Measurements from ENCODE around the gene ZCRB1. TPM values are rescaled to one million over a fixed set of nuclear protein-coding genes. Genes with fewer than 3 reads are reported as not detected.
"Not testable (repeated sequence)": the region's sequence is repeated elsewhere in the genome, so short reads cannot be mapped to it uniquely, and the experiment has no call there.

Gene ZCRB1
- total RNA-seq, 2 donors from 2014 or later = 32.2 to 80.8 TPM

GRCh38 chr12:42360747-42361403 lies 35.0 kb upstream of the ZCRB1 start:
- no peak for ATAC-seq
- Histone ChIP-seq H3K36me3 (replicated peaks in 1 of 2; ENCODE audit: insufficient read depth in 1 of 2, low read depth in 2 of 2) (no peaks in the 10 kb centered on the region), H3K4me1 (no peaks in the 10 kb centered on the region), H3K27ac (no peak overlapping the region), H3K4me3 (no peak overlapping the region), H3K27me3 (no peaks in the 10 kb centered on the region), H3K9me3 (no peaks in the 10 kb centered on the region)
- 89 to 97% methylated on average over 6 of the region's 6 CpGs for WGBS, 2 donors
- TF ChIP-seq CTCF (IDR thresholded peaks at IDR 0.05) (no peak), POLR2A (IDR thresholded peaks at IDR 0.05) (no peak)
- DNase-seq = no peak
- intact Hi-C loops (cut with DNase I) = no loop called here

DNA sequence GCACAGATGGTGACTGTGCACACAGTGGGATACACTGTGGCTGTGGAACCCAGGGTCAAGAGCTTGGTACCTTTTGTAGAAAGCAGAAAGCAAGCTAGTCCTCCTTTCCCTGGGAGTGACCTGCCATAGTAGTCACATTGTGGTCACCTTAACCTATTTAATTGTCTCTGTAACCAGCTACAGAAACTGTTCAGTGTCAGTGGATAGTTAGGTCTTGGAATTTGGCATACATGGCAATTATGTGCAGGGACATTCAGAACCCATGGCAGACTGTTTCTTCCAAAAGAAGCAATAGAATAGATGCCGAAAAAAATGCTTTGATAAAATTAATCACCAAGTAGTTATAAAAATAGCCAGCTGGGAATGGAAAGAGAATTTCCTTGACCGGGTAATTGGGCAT lies 30.4 kb upstream of the ZCRB1 start:
- H3K9me3 ChIP-seq = no peaks in the 10 kb centered on the region
- WGBS, 2 donors = 77 to 78% methylated on average over 2 of the region's 2 CpGs
- no peak for ATAC-seq
- TF ChIP-seq POLR2A (IDR thresholded peaks at IDR 0.05) (no peak), CTCF (IDR thresholded peaks at IDR 0.05) (no peak)
- H3K27ac ChIP-seq = no peak overlapping the region
- H3K4me1 ChIP-seq = no peaks in the 10 kb centered on the region
- intact Hi-C loops (cut with DNase I) = no loop called here
- no peak for DNase-seq
- no peaks in the 10 kb centered on the region for H3K36me3 ChIP-seq (replicated peaks in 1 of 2; ENCODE audit: insufficient read depth in 1 of 2, low read depth in 2 of 2)
- no peaks in the 10 kb centered on the region for H3K27me3 ChIP-seq
- H3K4me3 ChIP-seq = no peak overlapping the region

DNA sequence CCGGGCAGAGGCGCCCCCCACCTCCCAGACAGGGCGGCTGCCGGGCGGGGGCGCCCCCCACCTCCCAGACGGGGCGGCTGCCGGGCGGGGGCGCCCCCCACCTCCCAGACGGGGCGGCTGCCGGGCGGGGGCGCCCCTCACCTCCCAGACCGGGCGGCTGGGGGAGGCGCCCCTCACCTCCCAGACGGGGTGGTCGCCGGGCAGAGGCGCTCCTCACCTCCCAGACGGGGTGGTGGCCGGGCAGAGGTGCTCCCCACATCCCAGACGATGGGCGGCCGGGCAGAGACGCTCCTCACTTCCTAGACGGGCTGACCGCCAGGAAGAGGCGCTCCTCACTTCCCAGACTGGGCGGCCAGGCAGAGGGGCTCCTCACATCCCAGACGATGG lies 24.1 kb upstream of the ZCRB1 start:
- H3K27ac ChIP-seq; DNase-seq; ATAC-seq; H3K4me3 ChIP-seq; H3K4me1 ChIP-seq; H3K36me3 ChIP-seq (replicated peaks in 1 of 2; ENCODE audit: insufficient read depth in 1 of 2, low read depth in 2 of 2); H3K9me3 ChIP-seq; H3K27me3 ChIP-seq; intact Hi-C loops (cut with DNase I): not testable (repeated sequence)
- WGBS, 2 donors = 96 to 100% methylated on average over 4 to 22 of the region's 34 CpGs

GRCh38 chr12:42349119-42350020 lies 23.5 kb upstream of the ZCRB1 start:
- H3K36me3 ChIP-seq (replicated peaks in 1 of 2; ENCODE audit: insufficient read depth in 1 of 2, low read depth in 2 of 2); H3K4me1 ChIP-seq; ATAC-seq; H3K4me3 ChIP-seq; intact Hi-C loops (cut with DNase I); H3K27ac ChIP-seq; DNase-seq; H3K27me3 ChIP-seq; H3K9me3 ChIP-seq: not testable (repeated sequence)
- 76 to 89% methylated on average over 9 to 11 of the region's 16 CpGs for WGBS, 2 donors

DNA sequence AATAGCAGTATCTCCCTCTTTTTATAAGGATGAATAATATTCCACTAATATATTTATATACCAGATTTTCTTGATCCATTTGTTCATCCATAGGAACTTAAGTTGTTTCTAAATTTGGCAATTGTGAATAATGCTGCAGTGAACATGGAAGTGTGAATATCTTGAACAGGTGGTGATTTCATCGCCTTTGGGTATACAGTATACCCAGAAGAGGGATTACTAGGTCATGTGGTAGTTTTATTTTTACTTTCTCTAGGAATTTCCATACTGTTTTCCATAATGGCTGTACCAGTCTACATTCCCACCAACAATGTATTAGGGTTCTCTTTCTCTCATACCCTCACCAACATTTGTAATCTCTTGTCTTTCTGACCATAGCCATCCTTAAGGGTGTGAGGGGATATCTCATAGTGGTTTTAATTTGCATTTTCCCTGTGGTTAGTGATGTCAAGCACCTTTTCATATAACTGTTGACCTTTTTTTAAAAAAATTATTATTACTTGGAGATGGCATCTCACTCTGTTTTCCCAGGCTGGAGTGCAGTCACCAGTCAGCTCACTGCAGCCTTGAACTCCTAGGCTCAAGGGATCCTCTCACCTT lies 20.6 kb upstream of the ZCRB1 start:
- no peak overlapping the region for H3K4me3 ChIP-seq
- H3K4me1 ChIP-seq = no peaks in the 10 kb centered on the region
- H3K9me3 ChIP-seq = no peaks in the 10 kb centered on the region
- H3K27ac ChIP-seq = no peak overlapping the region
- 93 to 97% methylated on average over 1 of the region's 1 CpG for WGBS, 2 donors
- no peaks in the 10 kb centered on the region for H3K27me3 ChIP-seq
- no peak for DNase-seq
- TF ChIP-seq CTCF (IDR thresholded peaks at IDR 0.05) = no peak
- no peak for TF ChIP-seq POLR2A (IDR thresholded peaks at IDR 0.05)
- ATAC-seq = no peak
- intact Hi-C loops (cut with DNase I) = no loop called here
- H3K36me3 ChIP-seq (replicated peaks in 1 of 2; ENCODE audit: insufficient read depth in 1 of 2, low read depth in 2 of 2) = no peaks in the 10 kb centered on the region
